COLO668 (cell line): ENCODE measurements around the gene SLC30A7.

ENCODE experiments used
- DNase-seq: peaks from one replicate; lab custom pipeline; 2025; ENCODE audit not compliant: unreplicated experiment; lab: John Stamatoyannopoulos, UW

The SLC30A7 gene

DNA sequence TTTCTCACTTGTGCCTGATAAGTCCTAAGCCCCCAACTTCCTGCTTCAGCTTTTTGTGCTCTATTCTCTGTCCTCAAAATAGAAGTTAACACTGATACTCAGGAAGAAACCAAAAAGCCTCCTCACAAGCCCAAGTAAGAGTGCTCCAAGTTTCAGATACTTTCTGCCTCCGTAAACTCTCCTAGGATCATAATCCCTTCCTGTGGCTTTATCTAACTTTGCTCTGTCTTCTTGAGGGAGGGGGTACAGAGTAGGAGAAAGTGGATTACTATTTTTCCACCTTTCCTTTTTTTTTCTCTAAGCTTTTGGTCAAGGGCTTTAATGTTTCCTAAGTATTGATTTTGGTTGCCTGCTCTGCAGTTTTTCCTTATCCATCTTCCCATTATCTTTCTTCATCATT is 75.1 kb downstream of the SLC30A7 start:
- DNase-seq, result no peak

DNA sequence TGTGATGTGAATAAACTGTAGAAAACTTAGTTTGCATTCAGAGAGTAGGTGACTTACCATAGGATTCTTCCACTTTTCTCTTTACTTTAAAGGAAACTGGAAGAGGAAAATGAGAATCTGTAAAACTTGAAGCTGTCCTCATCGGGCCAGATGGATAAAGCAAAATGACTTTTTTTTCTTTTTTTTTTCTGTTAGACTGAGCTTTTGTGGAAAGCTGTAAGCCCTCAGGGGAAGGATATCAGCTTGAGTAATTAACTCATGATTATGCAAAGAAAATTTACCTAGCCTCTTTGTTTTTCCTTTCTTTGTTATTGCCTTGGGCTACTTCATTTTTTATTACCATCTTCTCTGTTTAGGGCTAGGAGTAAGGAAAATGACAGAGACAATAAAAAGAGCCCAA is 76.3 kb downstream of the SLC30A7 start:
- no peak for DNase-seq

DNA sequence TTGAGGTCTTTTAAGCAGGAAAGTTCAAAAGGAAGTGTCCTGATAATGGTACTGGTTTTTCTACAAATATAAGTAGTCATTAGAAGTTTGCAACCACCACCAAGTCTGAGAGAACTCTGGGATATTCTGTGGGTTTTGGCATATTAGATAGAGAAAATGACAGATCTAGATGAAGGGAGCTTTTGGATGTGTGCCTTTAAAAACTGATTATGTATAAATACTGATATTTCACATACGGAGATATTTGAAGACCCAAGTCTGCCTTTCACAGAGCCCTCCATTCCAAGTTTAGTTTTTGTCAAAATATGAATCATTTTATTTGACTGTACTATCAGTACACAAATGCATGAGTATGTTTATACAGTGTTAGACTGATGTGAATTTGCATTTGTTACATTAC is 81.0 kb downstream of the SLC30A7 start:
- DNase-seq, result no peak

DNA sequence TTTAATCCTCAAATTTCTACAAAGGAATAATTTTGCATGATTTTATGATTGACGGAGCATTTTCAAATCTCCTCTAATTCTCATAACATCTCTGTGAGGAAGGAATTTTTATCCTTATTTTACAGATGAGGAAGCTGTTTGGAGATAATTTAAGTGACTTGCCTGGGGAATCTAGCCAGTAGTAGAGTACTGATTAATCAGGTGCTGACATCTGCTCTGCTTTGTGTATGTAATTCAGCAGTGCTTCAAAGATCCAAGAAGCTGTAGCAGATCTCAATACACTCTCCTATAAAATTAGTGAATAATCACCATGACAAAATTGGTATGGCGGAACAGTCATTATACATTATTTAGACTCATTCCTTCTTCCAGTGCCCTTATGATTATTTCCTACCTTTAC is 83.7 kb downstream of the SLC30A7 start:
- no peak for DNase-seq

DNA sequence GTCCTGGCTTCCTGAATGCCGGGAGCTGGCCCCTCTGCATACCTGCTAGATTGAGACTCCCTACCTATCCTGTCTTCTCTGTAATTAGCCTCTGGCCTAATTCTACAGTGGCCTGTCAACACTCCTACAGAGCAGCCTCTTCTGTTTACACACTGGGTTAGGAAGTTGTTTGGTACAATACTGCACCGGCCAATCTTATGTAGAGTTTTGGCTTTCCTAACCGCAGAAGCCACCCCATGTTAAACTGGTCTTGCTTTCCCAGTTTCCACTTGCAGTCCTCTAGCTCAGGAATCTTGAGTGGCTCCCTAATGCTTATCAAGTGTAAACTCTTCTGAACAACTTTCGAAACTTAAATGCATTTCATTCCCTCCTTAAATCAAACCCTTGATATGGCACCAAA is 86.9 kb downstream of the SLC30A7 start:
- no peak for DNase-seq

DNA sequence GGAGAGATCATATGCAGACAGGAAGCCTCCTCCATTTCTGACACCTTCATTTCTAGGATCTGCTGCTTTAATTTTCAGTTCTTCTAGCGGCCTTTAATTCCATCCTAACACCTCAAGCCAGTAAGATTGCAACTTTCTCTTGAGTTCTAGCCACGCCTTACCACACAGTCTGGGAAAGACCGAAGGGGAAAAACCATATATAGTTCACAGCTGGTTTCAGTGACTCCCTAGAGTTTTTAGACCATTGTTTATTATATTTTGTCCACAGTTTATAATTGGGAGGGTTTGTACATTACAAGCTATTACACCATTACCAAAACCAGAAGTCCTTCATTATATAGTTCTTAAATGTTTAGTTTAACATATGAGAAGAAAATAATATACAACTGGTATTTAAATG is 92.2 kb downstream of the SLC30A7 start:
- no peak for DNase-seq

DNA sequence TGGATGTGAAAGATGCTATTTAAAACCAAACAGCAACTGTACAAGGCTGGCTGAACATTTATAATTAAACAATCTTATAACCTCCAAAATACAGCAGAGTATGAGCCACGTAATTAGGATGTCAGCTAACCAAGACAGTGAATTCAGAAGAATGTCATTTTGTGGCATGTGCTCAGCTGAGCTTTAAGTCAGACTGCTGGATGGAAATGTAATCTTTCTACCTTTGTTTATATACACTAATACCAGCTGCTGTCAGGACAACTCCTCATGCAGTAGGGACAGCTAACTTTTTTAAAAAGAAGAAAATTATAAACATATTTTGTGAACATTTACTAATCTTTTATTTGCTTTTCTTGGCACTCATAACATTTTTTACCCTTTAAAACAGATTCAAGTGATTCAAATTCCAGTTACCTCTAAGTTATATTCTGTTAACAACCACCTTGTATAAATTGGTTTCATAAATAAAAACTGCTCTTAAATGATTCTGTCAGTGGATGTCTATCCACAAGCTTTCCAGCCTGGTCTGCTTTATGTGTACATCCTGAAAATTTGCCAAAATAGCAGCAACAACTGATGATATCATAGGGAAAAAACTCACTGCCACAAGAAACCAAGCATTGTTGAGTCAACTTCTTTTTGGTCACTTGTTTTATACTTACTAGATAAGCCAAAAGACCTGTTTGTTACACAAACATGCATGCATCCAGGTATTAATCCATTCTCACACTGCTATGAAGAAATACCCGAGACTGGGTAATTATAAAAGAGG is 93.6 kb downstream of the SLC30A7 start:
- no peak for DNase-seq

DNA sequence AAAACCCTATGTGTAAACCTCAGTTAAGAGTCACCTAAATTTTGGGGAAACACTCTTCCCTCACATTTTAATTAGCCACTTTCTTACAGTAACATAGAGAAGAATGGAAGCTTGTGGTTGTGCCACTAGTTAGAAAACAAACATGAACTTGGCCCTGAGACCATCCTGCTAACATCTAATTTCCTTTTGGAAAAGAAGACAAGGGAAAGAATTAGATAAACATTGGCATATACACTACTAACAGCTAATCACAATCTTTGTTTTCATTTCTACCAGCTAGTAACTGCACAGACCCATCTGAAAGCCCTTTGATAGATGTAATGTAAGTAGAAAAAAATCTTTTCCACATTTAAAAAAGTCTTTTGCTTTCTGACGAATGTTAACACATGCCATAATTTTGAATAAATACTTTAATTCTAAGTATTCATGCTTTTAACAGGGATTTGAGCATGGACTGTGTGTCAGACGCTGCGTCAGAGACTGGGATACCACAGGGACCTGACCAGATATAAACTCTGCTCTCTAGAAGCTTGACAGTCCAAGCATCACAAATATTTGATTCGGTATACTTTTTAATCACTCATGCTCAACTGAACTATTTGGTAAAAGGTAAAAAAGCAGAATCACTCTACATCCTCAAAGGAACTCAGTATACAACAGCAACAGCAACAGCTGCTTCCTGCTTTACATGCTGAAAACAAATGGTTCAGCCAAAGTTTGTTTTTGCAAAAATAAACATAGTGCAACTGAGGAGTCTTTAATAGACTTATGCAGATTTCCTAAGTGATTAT is 99.5 kb downstream of the SLC30A7 start:
- DNase-seq, result no peak

DNA sequence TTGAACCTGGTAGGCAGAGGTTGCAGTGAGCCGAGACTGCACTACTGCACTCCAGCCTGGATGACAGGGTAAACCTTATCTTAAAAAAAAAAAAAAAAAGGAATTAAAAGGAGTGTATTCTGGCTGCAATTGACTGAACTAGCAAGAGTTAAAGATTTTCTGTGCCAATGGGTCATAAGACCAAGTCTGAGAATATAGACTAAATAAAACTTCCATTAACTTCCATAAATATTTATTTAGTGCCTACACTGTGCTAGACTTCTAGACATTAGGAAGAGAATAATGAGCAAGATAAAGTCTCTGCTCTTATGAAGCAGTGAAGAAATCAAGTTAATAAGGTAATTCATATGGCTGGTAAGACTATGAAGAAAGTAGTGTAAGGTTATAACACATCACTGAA is 102.5 kb downstream of the SLC30A7 start:
- no peak for DNase-seq

DNA sequence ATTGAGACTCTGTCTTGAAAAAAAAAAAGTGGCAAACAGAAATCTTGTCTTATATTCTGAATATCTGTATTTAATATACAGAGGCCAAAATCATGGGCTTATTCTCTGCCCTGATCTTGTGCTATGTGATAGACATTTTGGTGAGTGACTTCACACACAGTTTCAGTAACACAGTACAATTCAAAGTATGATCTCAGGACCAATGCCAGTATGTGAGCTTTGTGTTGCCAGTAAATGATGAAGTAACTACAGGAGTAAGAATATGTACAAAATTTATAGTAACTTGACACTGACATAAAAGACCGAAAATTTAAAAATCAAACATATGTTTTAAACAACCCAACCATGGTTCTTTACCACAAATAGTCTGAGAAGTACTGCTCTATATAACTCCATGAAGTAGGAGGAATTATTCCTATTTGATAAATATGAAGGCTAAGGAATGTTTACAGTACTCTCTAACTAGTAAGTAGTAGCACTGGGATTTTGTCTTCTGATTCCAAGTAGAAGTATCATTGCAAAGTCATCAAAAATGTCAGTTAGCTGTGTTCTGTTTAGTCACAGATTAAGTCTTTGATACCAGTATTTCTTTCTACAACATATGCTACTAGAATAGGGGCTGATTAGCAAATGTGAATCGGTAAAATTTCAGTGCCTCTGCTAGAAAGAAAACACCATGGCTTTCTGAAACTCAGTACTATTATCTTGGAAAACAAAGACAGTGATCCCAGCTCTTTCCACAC is 104.4 kb downstream of the SLC30A7 start:
- DNase-seq, result no peak

DNA sequence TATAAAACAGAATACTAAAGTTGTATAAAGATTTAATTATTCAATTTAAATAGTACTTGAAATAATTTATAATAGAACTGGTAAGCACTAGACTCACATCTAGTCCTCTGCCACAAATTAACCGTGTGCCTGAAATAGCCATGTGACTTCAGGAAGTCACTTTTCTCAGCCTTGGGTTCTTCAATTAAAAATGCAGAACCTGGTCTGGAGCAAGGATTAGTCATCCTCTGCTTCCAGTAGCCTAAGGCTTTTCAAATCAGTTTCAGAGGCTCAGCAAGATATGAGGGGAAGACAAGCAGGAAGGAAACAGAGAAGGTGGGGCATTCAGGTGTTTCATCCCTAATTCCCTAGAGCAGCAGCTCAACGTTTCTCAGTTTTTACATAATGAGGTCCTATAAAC is 106.7 kb downstream of the SLC30A7 start:
- no peak for DNase-seq

DNA sequence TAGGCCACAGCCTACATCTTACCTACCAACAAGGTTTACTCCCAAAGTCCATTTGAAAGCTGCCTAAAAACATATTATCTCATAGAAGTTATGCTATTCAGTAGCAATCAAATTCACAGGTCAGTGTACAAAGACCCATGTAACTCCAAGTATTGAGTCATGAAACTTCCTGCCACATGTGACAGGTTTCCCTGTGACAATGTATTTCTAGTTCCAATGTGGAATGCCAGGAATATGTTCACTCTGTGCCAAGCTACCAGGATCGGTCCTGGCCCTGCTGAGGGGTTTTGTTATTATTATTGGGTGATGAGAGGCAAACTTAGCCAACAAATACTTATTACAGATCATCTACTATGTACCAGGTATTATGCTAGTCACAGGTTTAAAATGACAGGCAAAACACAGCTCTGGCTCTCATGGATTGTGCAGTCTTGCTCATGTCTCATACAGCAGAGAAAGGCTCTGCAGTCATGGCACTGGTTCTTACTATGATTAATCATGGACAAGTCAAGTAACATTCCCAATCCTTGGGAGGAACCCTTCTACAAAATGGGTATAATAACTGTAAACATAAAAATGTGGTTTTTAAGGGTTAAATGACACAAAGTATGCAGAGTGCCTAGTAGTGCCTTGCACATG is 107.2 kb downstream of the SLC30A7 start:
- DNase-seq, result no peak

DNA sequence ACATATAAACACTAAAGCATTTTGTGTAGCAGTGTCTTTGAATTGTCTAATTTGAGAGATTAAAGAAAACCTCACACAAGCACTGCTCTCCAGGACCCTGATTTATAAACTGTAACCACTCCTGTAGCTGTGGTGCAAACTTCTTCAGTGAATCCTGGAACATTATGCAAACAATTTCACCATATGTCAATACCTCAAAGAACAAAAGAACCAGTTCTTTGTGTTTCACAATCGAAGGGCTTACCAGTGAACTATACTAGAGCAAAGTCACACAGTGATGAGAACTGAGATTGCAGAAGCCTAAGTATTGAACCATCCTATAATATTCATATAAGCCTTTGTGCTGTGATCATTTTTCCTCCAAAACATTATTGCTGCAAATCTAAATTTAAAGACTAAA is 108.2 kb downstream of the SLC30A7 start:
- no peak for DNase-seq

DNA sequence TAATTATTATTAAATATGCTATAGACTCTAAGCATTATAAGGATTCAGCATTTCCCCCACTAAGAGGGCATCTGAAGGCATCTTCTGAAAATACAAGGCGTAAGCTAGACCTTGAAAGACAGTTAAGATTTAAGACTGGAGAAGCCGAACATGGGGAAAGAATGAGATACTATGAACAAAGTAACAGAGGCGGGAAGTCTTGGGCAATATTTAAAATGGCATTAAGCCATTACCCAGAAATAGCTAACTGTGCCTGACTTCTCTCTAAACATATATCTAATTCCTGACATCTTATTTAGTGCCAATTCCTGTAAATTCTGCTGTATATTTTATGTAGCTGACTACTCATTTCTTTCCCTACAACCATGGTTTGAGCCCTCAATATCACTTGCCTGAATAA is 108.8 kb downstream of the SLC30A7 start:
- no peak for DNase-seq

DNA sequence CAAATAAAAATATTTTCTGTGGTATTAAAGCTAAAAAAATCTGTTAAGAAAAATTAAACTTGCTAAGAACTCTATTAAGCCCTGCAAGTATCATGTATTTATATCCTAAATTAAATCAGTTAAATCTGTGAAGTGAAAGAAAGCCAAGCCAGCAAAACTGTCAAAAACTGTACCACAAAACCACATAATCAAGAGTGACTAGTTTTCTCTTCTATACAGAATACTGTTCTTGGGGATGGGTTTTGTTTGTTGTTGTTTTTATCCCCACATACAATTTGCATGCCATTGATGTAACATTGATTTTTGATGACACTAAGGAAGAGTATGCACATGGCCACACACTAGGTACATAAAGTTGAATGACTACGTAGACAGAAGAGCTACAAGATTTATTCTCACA is 109.3 kb downstream of the SLC30A7 start:
- DNase-seq, result no peak

DNA sequence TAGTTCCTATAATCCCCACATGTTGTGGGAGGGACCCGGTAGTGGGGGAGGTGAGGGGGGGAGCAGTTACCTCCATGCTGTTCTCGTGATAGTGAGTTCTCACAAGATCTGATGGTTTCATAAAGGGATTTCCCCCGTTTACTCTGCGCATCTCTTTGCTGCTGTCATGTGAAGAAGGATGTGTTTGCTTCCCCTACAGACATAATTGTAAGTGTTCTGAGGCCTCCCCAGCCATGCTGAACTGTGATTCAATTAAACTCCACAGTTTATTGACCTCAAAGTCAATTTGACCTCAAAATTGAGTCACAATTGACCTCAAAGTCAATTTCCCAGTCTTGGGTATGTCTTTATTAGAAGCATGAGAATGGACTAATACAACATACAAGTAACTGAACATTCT is 110.0 kb downstream of the SLC30A7 start:
- DNase-seq, result no peak

DNA sequence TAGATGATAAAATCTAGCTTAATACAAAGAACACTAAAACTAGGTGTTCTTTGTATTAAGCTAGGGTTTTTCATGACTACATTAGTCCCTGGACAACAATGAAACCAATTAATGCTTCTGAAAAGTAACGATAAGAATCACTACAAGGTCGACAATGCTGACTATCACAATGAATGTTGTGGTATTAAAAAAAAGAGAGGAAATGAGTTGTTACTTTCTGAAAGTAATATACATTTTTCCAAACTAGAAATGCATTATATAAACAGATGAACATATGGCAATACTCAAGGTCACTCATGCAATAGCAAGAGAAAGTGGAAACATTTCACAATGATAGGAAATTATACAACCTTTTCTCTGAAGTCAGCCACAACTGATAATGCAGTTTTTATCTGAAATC is 110.7 kb downstream of the SLC30A7 start:
- no peak for DNase-seq

DNA sequence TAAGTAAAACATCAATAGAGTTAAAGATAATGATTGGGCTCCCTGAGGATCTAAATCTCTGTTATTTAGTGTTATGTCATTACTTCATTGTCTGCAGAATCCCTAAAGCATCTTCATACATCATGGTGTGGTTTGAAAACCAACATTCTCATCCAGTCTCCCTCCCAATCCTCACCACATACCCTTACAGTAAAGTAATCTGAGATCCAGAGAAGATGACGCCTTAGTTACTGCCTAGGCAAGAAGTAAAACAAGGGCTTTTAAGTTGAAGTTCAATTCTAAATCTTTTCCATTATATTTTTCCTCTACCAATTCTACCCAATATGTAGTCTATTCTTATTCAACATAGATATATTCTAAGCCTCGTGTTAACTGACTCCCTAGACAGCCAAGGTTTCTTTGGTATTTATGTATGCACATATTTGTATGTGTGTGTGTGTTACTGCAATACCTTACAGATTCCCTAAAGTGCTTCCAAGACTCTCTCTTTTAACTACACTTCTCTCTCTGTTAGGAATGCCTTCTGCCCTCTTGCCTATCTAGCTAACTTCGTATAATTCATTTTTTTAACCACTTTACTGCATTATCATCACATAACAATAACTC is 112.4 kb downstream of the SLC30A7 start:
- DNase-seq, result no peak

DNA sequence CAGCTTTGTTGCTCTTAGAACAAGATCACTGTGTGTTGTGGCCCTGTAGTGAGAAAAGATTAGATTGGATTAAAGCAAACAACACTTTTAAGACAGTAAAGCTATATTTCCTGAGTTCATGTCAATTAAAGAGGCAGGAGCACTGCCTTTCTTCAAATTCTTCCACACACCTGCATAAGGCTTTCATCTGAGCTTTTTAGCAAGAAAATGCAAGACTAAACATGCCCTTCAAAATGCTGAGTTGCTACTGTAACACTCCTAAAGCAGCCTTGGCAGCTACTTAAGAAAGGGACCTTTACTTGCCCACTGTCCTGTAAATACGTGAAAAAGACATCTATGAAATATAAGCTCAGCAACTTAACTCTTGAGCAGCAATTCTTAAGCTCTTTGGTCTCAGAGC is 117.9 kb downstream of the SLC30A7 start:
- DNase-seq, result no peak

DNA sequence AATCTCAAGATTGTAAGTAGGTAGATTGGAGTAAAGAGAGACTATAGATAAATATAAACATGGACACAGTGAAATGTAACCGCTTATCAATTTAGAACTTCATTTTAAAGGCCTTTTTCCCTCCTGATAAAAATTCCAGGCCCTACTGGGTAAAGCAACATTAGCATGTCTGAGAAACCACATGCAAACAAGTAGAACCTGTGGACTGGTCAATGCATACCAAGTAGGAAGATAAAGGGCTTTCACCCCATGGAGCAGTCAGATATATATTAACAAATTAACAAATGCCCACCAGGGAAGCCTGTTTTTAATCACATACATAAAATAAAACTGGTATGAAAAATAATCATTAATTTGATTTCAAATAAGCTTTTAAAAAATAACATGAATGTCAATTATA is 121.6 kb downstream of the SLC30A7 start:
- no peak for DNase-seq

DNA sequence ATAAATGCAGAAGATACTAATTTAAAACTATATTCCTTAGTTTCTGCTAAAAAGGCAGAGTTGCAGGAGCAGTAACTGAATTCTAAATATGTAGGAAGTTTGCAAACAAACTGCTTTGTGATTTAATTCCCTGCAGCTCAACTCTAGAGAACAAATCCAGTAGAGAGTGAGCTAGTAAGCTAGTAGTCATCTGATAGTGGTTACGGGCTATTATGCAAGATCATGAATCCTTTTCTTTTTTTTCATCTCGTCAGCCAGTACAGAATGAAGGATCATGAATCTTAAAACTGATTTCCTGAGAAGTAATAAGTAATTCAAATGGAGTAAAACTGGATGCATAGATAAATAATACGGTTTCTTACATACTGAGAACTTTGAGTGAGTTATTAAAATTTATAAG is 126.4 kb downstream of the SLC30A7 start:
- DNase-seq, result no peak
